Measurements from ENCODE around the gene CSNK2A3. TPM values are rescaled to one million over a fixed set of nuclear protein-coding genes. Genes with fewer than 3 reads are reported as not detected.

The CSNK2A3 gene
- total and polyA plus RNA-seq, 2 of the 13 experiments (the other 11 are each of a cell fraction or from before 2014, with no cell fraction given) = 1.7 to 3.5 TPM

DNA sequence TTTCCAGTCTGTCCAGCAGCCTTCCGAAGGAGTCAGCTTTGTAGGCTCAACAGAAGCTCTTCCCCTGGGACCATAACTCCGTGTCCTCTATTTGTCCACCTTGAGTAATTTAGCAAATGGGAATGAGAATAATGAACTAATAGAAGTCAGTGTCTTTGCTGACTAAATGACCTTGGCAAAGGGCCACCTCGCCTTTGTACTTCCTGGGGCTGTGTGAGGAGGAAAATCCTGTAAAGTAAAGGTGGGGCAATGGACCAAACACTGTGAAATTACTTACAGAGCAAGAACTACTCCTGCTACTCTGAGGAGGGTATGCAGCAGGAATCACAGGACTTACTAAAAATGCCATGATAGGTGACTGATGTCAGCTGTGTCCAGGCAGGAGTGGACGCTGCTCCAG, 36.2 kb upstream of the CSNK2A3 start:
- no peak for TF ChIP-seq MAZ (IDR thresholded peaks at IDR 0.05; ENCODE audit: borderline replicate concordance, low read depth, low read length)
- TF ChIP-seq MAZ (CRISPR knock-in tag; IDR thresholded peaks at IDR 0.05; ENCODE audit: low read depth) = no peak
- no peak for TF ChIP-seq POLR2A (IDR thresholded peaks at IDR 0.05; ENCODE audit: insufficient read depth in 1 of 2, low read depth in 2 of 2, low read length in 2 of 2)
- intact Hi-C loops (cut with micrococcal nuclease; ENCODE audit: unreplicated experiment) (no loop called here), in situ Hi-C loops (cut with HindIII; ENCODE audit: extremely low pct_ligation_motif_present, low pct_unique_long_range_greater_than_20kb) (no loop called here)
- Histone ChIP-seq H3K79me2 (ENCODE audit: insufficient read depth, low read length) (no peaks in the 10 kb centered on the region), H3K9me3 (ENCODE audit: low read length) (no peaks in the 10 kb centered on the region), H3K9ac (ENCODE audit: insufficient read depth, low read depth, low read length) (no peak overlapping the region), H3K4me1 (ENCODE audit: insufficient read depth, low read length) (no peaks in the 10 kb centered on the region), H2AFZ (ENCODE audit: low read length) (no peak overlapping the region), H3K27me3 (ENCODE audit: control insufficient read depth in 1 of 2, insufficient read depth in 2 of 2, low read length in 2 of 2) (peaks cover 0 to 7% of the 10 kb centered on the region in 2 experiments; a peak in 2 of 5 replicates), H3K4me3 (replicated peaks in 1 of 3; ENCODE audit: insufficient read depth in 1 of 3, low read depth in 2 of 3, low read length in 3 of 3) (no peak overlapping the region), H3K36me3 (replicated peaks in 1 of 2; ENCODE audit: control insufficient read depth in 1 of 2, insufficient read depth in 2 of 2, low read length in 2 of 2) (no peaks in the 10 kb centered on the region), H3K27ac (ENCODE audit: extremely low read length, insufficient read depth, low read length) (no peak overlapping the region), H4K20me1 (ENCODE audit: insufficient read depth, low read length) (no peaks in the 10 kb centered on the region), H3K4me2 (ENCODE audit: low read depth, low read length) (no peak overlapping the region)
- no TSS peak for BruUV-seq (replicated peaks)
- CTCF ChIA-PET (ENCODE audit: low intra/inter-chr PET ratio, low total read pairs) = no interaction called here
- 6% methylated on average over 3 of the region's 4 CpGs for WGBS (ENCODE audit: low lambda C conversion rate)
- POLR2A ChIA-PET = no interaction called here
- FAIRE-seq = no peak
- DNase-seq (ENCODE audit: low spot score) = no peak
- no peak for ATAC-seq

DNA sequence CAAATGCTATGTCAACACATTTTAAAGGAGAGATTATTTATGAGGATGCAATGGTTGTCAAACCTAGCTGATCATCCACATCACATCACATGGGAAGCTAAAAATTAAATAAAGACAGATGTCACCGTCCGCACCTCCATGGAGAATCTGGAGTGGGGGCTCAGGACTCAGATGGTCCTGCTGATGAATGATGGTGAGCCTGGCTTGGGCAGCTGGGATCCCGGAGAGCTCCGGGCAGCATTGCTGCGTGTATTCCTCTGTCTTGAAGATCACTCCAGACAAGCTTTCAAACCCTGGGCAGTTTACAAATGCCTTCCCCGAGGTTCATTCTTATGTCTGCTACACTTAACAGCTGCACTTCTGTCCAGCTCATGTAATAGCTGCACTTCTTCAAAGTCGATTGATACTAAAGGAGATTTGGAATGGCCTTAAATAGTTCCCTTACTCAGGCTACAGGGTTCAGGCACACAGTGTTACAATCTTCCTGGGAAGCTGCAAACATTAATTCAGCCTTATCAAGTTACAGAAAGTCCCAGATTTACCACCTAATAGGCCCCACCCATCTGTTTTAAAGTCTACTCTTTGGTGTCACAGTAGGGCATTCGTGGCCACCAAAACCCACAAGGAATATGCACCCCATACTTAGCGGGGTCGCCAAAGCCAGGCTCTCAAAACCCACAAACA, 34.7 kb upstream of the CSNK2A3 start:
- Histone ChIP-seq H3K27ac (ENCODE audit: extremely low read length, insufficient read depth, low read length) (no peak overlapping the region), H3K4me1 (ENCODE audit: insufficient read depth, low read length) (no peaks in the 10 kb centered on the region), H3K9me3 (ENCODE audit: low read length) (no peaks in the 10 kb centered on the region), H3K79me2 (ENCODE audit: insufficient read depth, low read length) (no peaks in the 10 kb centered on the region), H3K36me3 (replicated peaks in 1 of 2; ENCODE audit: control insufficient read depth in 1 of 2, insufficient read depth in 2 of 2, low read length in 2 of 2) (no peaks in the 10 kb centered on the region), H3K4me2 (ENCODE audit: low read depth, low read length) (no peak overlapping the region), H3K9ac (ENCODE audit: insufficient read depth, low read depth, low read length) (no peak overlapping the region), H3K4me3 (replicated peaks in 1 of 3; ENCODE audit: insufficient read depth in 1 of 3, low read depth in 2 of 3, low read length in 3 of 3) (no peak overlapping the region), H4K20me1 (ENCODE audit: insufficient read depth, low read length) (no peaks in the 10 kb centered on the region), H2AFZ (ENCODE audit: low read length) (no peak overlapping the region), H3K27me3 (ENCODE audit: control insufficient read depth in 1 of 2, insufficient read depth in 2 of 2, low read length in 2 of 2) (peaks cover 0 to 5% of the 10 kb centered on the region in 2 experiments; a peak in 2 of 5 replicates)
- BruUV-seq (replicated peaks) = no TSS peak
- FAIRE-seq (no peak), DNase-seq (ENCODE audit: low spot score) (no peak), ATAC-seq (no peak)
- ChIA-PET CTCF (ENCODE audit: low intra/inter-chr PET ratio, low total read pairs) (no interaction called here), POLR2A (no interaction called here)
- no peak for TF ChIP-seq ZNF451 (CRISPR knock-in tag; IDR thresholded peaks at IDR 0.05)
- TF ChIP-seq MAFK (conservative IDR thresholded peaks at IDR 0.05 in 1 of 2, IDR thresholded peaks at IDR 0.05 in 1 of 2; ENCODE audit: low read length in 2 of 2) = 0 out of 4 replicates have a peak, but pooled peaks of 1 of the 2 experiments have one; percentile 1
- no peak for TF ChIP-seq GTF2F1 (IDR thresholded peaks at IDR 0.05; ENCODE audit: low read length)
- intact Hi-C loops (cut with micrococcal nuclease; ENCODE audit: unreplicated experiment) = no loop called here
- WGBS (ENCODE audit: low lambda C conversion rate) = 33% methylated on average over 10 of the region's 10 CpGs
- in situ Hi-C loops (cut with HindIII; ENCODE audit: extremely low pct_ligation_motif_present, low pct_unique_long_range_greater_than_20kb) = no loop called here

Measured in HepG2 (cell line).